Measurements from ENCODE around the gene AGPS.

- TF ChIP-seq POLR2A (IDR thresholded peaks at IDR 0.05) (no peak), POLR2AphosphoS5 (IDR thresholded peaks at IDR 0.05) (no peak)
These were observed 136.6 kb downstream of the AGPS start for GRCh38 chr2:177529166-177529565.
